OCI-LY7 (cell line): ENCODE results near the gene WDCP.
"Not testable (repeated sequence)": the region's sequence is repeated elsewhere in the genome, so short reads cannot be mapped to it uniquely, and the experiment has no call there.

Experiments used
- EZH2phosphoT487 ChIP-seq: fragments of 200-600 bp; sonication (generic); IDR thresholded peaks from 2 replicates; pipeline ENCODE4 v1.6.1; 2018; ENCODE audit warnings: low read depth, borderline replicate concordance, mild to moderate bottlenecking, mixed run types, antibody characterized with exemption, low read length, moderate library complexity, mixed read lengths
- TF ChIP-seq, protein P1 (sequence below): fragments of 200-600 bp; sonication (generic); conservative IDR thresholded peaks from 2 replicates; pipeline ENCODE4 v1.5.1; 2014; ENCODE audit warnings: mild to moderate bottlenecking, antibody characterized with exemption, low read length, moderate library complexity, mixed read lengths

DNA sequence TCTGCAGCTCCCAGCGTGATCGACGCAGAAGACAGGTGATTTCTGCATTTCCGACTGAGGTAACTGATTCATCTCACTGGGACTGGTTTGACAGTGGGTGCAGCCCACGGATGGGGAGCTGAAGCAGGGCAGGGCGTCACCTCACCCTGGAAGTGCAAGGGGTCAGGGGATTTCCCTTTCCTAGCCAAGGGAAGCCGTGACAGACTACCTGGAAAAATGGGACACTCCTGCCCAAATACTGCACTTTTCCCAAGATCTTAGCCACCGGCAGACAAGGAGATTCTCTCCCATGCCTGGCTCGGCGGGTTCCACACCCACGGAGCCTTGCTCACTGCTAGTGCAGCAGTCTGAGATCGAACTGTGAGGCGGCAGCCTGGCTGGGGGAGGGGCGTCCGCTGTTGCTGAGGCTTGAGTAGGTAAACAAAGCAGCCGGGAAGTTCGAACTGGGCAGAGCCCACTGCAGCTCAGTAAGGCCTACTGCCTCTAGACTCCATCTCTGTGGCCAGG, 48.0 kb upstream of the WDCP start:
- TF ChIP-seq, protein P1, sequence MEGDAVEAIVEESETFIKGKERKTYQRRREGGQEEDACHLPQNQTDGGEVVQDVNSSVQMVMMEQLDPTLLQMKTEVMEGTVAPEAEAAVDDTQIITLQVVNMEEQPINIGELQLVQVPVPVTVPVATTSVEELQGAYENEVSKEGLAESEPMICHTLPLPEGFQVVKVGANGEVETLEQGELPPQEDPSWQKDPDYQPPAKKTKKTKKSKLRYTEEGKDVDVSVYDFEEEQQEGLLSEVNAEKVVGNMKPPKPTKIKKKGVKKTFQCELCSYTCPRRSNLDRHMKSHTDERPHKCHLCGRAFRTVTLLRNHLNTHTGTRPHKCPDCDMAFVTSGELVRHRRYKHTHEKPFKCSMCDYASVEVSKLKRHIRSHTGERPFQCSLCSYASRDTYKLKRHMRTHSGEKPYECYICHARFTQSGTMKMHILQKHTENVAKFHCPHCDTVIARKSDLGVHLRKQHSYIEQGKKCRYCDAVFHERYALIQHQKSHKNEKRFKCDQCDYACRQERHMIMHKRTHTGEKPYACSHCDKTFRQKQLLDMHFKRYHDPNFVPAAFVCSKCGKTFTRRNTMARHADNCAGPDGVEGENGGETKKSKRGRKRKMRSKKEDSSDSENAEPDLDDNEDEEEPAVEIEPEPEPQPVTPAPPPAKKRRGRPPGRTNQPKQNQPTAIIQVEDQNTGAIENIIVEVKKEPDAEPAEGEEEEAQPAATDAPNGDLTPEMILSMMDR, result not testable (repeated sequence)
- TF ChIP-seq EZH2phosphoT487, result not testable (repeated sequence)
